Measurements from ENCODE around the gene YPEL5. TPM values are rescaled to one million over a fixed set of nuclear protein-coding genes. Genes with fewer than 3 reads are reported as not detected.

The YPEL5 gene
- total RNA-seq, 1 donor from 2014 or later = 86.0 TPM

- Mint-ChIP-seq H3K27me3 (ENCODE audit: unreplicated experiment) (no peaks in the 10 kb centered on the region), H3K4me1 (ENCODE audit: unreplicated experiment) (peaks cover 2% of the 10 kb centered on the region), H3K36me3 (ENCODE audit: unreplicated experiment) (peaks cover 28% of the 10 kb centered on the region), H3K27ac (ENCODE audit: unreplicated experiment) (no peak overlapping the region), H3K9me3 (ENCODE audit: unreplicated experiment) (no peaks in the 10 kb centered on the region), H3K4me3 (ENCODE audit: unreplicated experiment) (no peak overlapping the region)
- TF ChIP-seq CTCF (IDR thresholded peaks at IDR 0.05) = no peak
- DNase-seq (ENCODE audit: extremely low spot score, unreplicated experiment) = no peak
These were observed 17.5 kb downstream of the YPEL5 start for GRCh38 chr2:30164131-30164925.

GRCh38 chr2:30165050-30165520 is 18.3 kb downstream of the YPEL5 start:
- DNase-seq (ENCODE audit: extremely low spot score, unreplicated experiment) = no peak
- Mint-ChIP-seq H3K4me3 (ENCODE audit: unreplicated experiment) (no peak overlapping the region), H3K9me3 (ENCODE audit: unreplicated experiment) (no peaks in the 10 kb centered on the region), H3K4me1 (ENCODE audit: unreplicated experiment) (peaks cover 2% of the 10 kb centered on the region), H3K27me3 (ENCODE audit: unreplicated experiment) (no peaks in the 10 kb centered on the region), H3K36me3 (ENCODE audit: unreplicated experiment) (peaks cover 20% of the 10 kb centered on the region), H3K27ac (ENCODE audit: unreplicated experiment) (no peak overlapping the region)
- peak; percentile 93 for TF ChIP-seq CTCF (IDR thresholded peaks at IDR 0.05)

- Mint-ChIP-seq H3K4me3 (ENCODE audit: unreplicated experiment) (no peak overlapping the region), H3K9me3 (ENCODE audit: unreplicated experiment) (no peaks in the 10 kb centered on the region), H3K4me1 (ENCODE audit: unreplicated experiment) (peaks cover 2% of the 10 kb centered on the region), H3K27ac (ENCODE audit: unreplicated experiment) (no peak overlapping the region), H3K36me3 (ENCODE audit: unreplicated experiment) (peaks cover 15% of the 10 kb centered on the region), H3K27me3 (ENCODE audit: unreplicated experiment) (no peaks in the 10 kb centered on the region)
- DNase-seq (ENCODE audit: extremely low spot score, unreplicated experiment) = no peak
- no peak for TF ChIP-seq CTCF (IDR thresholded peaks at IDR 0.05)
These were observed 18.8 kb downstream of the YPEL5 start for GRCh38 chr2:30165617-30166016.

- Mint-ChIP-seq H3K4me3 (ENCODE audit: unreplicated experiment) (no peak overlapping the region), H3K27me3 (ENCODE audit: unreplicated experiment) (no peaks in the 10 kb centered on the region), H3K4me1 (ENCODE audit: unreplicated experiment) (no peaks in the 10 kb centered on the region), H3K9me3 (ENCODE audit: unreplicated experiment) (no peaks in the 10 kb centered on the region), H3K36me3 (ENCODE audit: unreplicated experiment) (peaks cover 4% of the 10 kb centered on the region), H3K27ac (ENCODE audit: unreplicated experiment) (no peak overlapping the region)
- no peak for DNase-seq (ENCODE audit: extremely low spot score, unreplicated experiment)
- TF ChIP-seq CTCF (IDR thresholded peaks at IDR 0.05) = no peak
These were observed 25.8 kb downstream of the YPEL5 start for GRCh38 chr2:30172627-30173026.

- TF ChIP-seq CTCF (IDR thresholded peaks at IDR 0.05) = no peak
- peak; percentile 40 for DNase-seq (ENCODE audit: extremely low spot score, unreplicated experiment)
- no peaks in the 10 kb centered on the region for H3K9me3 Mint-ChIP-seq (ENCODE audit: unreplicated experiment)
- H3K4me3 Mint-ChIP-seq (ENCODE audit: unreplicated experiment) = no peak overlapping the region
- H3K36me3 Mint-ChIP-seq (ENCODE audit: unreplicated experiment) = no peaks in the 10 kb centered on the region
- H3K4me1 Mint-ChIP-seq (ENCODE audit: unreplicated experiment) = peaks cover 6% of the 10 kb centered on the region
- H3K27ac Mint-ChIP-seq (ENCODE audit: unreplicated experiment) = no peak overlapping the region
- H3K27me3 Mint-ChIP-seq (ENCODE audit: unreplicated experiment) = peaks cover 3% of the 10 kb centered on the region
These were observed 30.6 kb downstream of the YPEL5 start for GRCh38 chr2:30177440-30177839.
